H9 (cell line): ENCODE results near the gene ASB18. TPM values are rescaled to one million over a fixed set of nuclear protein-coding genes. Genes with fewer than 3 reads are reported as not detected.

ENCODE experiments used
- DNase-seq: peaks from one replicate; pipeline ENCODE4 v3.0.0-alpha.2; 2017
- H2AFZ ChIP-seq: one replicate; pipeline ENCODE4 v1.6.1; 2013; ENCODE audit warnings: mild to moderate bottlenecking, low read length, control low read depth, moderate library complexity
- H2AK5ac ChIP-seq: 2 replicates; pipeline ENCODE4 v1.6.1; 2013; ENCODE audit warnings: low read length, control low read depth, mixed read lengths; ENCODE audit not compliant: insufficient read length
- H2BK120ac ChIP-seq: one replicate; pipeline ENCODE4 v1.6.1; 2013; ENCODE audit warnings: low read depth, mild to moderate bottlenecking, low read length, control low read depth, inconsistent platforms; ENCODE audit not compliant: poor library complexity, severe bottlenecking
- H2BK12ac ChIP-seq: 2 replicates; pipeline ENCODE4 v1.6.1; 2013; ENCODE audit warnings: low read length, control low read depth, mixed read lengths, low read depth; ENCODE audit not compliant: insufficient read length
- H2BK15ac ChIP-seq: 2 replicates; pipeline ENCODE4 v1.6.1; 2013; ENCODE audit warnings: low read depth, low read length, control low read depth
- H2BK20ac ChIP-seq: one replicate; pipeline ENCODE4 v1.6.1; 2013; ENCODE audit warnings: low read depth, mild to moderate bottlenecking, low read length, control low read depth, inconsistent platforms; ENCODE audit not compliant: poor library complexity, severe bottlenecking
- H2BK5ac ChIP-seq: 2 replicates; pipeline ENCODE4 v1.6.1; 2013; ENCODE audit warnings: low read length, control low read depth, mixed read lengths; ENCODE audit not compliant: insufficient read length
- H3K14ac ChIP-seq: 2 replicates; pipeline ENCODE4 v1.6.1; 2013; ENCODE audit warnings: low read length, control low read depth; ENCODE audit not compliant: insufficient read depth
- H3K18ac ChIP-seq: 2 replicates; pipeline ENCODE4 v1.6.1; 2013; ENCODE audit warnings: low read depth, mild to moderate bottlenecking, mixed read lengths, low read length, control low read depth; ENCODE audit not compliant: insufficient read length
- H3K23ac ChIP-seq: 2 replicates; pipeline ENCODE4 v1.6.1; 2013; ENCODE audit warnings: low read length, control low read depth, mixed read lengths, low read depth; ENCODE audit not compliant: insufficient read length
- H3K23me2 ChIP-seq: 2 replicates; pipeline ENCODE4 v1.6.1; 2013; ENCODE audit warnings: low read depth, mild to moderate bottlenecking, mixed read lengths, low read length, control low read depth; ENCODE audit not compliant: insufficient read length, poor library complexity, severe bottlenecking
- H3K27ac ChIP-seq: 2 replicates; pipeline ENCODE4 v1.5.1; 2013; ENCODE audit warnings: low read length, control low read depth, mixed read lengths, low read depth; ENCODE audit not compliant: insufficient read length
- H3K27me3 ChIP-seq: 2 replicates; pipeline ENCODE4 v1.6.1; 2013; ENCODE audit warnings: low read length, control low read depth, inconsistent platforms; ENCODE audit not compliant: insufficient read depth
- H3K4ac ChIP-seq: 2 replicates; pipeline ENCODE4 v1.6.1; 2013; ENCODE audit warnings: low read depth, mild to moderate bottlenecking, control low read depth, inconsistent platforms, low read length, moderate library complexity
- H3K4me1 ChIP-seq: 2 replicates; pipeline ENCODE4 v1.6.1; 2013; ENCODE audit warnings: low read length, control low read depth, inconsistent platforms; ENCODE audit not compliant: insufficient read depth
- H3K4me2 ChIP-seq: 2 replicates; pipeline ENCODE4 v1.6.1; 2013; ENCODE audit warnings: low read length, control low read depth, mixed read lengths; ENCODE audit not compliant: insufficient read length, insufficient read depth
- H3K56ac ChIP-seq: 2 replicates; pipeline ENCODE4 v1.6.1; 2013; ENCODE audit warnings: low read depth, mild to moderate bottlenecking, mixed read lengths, low read length, control low read depth; ENCODE audit not compliant: insufficient read length
- H3K79me1 ChIP-seq: 2 replicates; pipeline ENCODE4 v1.6.1; 2013; ENCODE audit warnings: low read depth, mild to moderate bottlenecking, moderate library complexity, low read length, control low read depth, inconsistent platforms; ENCODE audit not compliant: insufficient read depth, poor library complexity, severe bottlenecking
- H3K79me2 ChIP-seq: 2 replicates; pipeline ENCODE4 v1.6.1; 2013; ENCODE audit warnings: low read length, control low read depth, inconsistent platforms; ENCODE audit not compliant: insufficient read depth
- H3K9ac ChIP-seq: 2 replicates; pipeline ENCODE4 v1.6.1; 2013; ENCODE audit warnings: low read length, control low read depth, mixed read lengths; ENCODE audit not compliant: insufficient read length; ENCODE audit errors: extremely low read depth
- H3K9me3 ChIP-seq: one replicate; pipeline ENCODE4 v1.6.1; 2013; ENCODE audit warnings: low read depth, low read length, inconsistent platforms; ENCODE audit not compliant: control insufficient read depth
- H3T11ph ChIP-seq: one replicate; pipeline ENCODE4 v1.6.1; 2013; ENCODE audit warnings: mild to moderate bottlenecking, low read length, control low read depth, inconsistent platforms
- H4K20me1 ChIP-seq: one replicate; pipeline ENCODE4 v1.6.1; 2013; ENCODE audit not compliant: control insufficient read depth, insufficient read length, insufficient read depth
- H4K5ac ChIP-seq: 2 replicates; pipeline ENCODE4 v1.6.1; 2013; ENCODE audit warnings: low read depth, mild to moderate bottlenecking, mixed read lengths, low read length, control low read depth; ENCODE audit not compliant: insufficient read length
- H4K8ac ChIP-seq: replicated peaks from 2 replicates; pipeline ENCODE4 v1.6.1; 2013; ENCODE audit warnings: low read length, control low read depth, mixed read lengths, low read depth; ENCODE audit not compliant: insufficient read length
- H4K91ac ChIP-seq: 2 replicates; pipeline ENCODE4 v1.6.1; 2013; ENCODE audit warnings: low read depth, mild to moderate bottlenecking, moderate library complexity, mixed read lengths, low read length, control low read depth; ENCODE audit not compliant: insufficient read length
- H3K27ac Mint-ChIP-seq, 3 experiments: 2 replicates in 2 of 3; 3 replicates in 1 of 3; pipeline ENCODE4 v1.8.0; 2020 to 2021; ENCODE audit warnings: mixed read lengths in 3 of 3, mild to moderate bottlenecking in 1 of 3, moderate library complexity in 1 of 3
- H3K27me3 Mint-ChIP-seq: 2 replicates; pipeline ENCODE4 v1.8.0; 2021; ENCODE audit warnings: low read depth, mild to moderate bottlenecking, moderate library complexity, mixed read lengths
- H3K36me3 Mint-ChIP-seq, 3 experiments: 2 replicates in 2 of 3; 3 replicates in 1 of 3; pipeline ENCODE4 v1.8.0; 2020 to 2021; ENCODE audit warnings: low read depth in 3 of 3, mixed read lengths in 3 of 3; ENCODE audit not compliant: insufficient read depth in 1 of 3
- H3K4me1 Mint-ChIP-seq, 2 experiments: 2 replicates each; pipeline ENCODE4 v1.8.0; 2020; ENCODE audit warnings: mixed read lengths in 2 of 2
- H3K4me3 Mint-ChIP-seq, 2 experiments: 2 replicates in 1 of 2; 3 replicates in 1 of 2; pipeline ENCODE4 v1.8.0; 2020 to 2021; ENCODE audit warnings: mild to moderate bottlenecking in 2 of 2, mixed read lengths in 2 of 2, moderate library complexity in 1 of 2
- H3K9me3 Mint-ChIP-seq, 2 experiments: 2 replicates in 1 of 2; 3 replicates in 1 of 2; pipeline ENCODE4 v1.8.0; 2020; ENCODE audit warnings: mild to moderate bottlenecking in 2 of 2, mixed read lengths in 2 of 2, moderate library complexity in 1 of 2
- CTCF ChIP-seq: fragments of 200-600 bp; sonication (generic); conservative IDR thresholded peaks from 3 replicates; pipeline ENCODE4 v1.8.0; 2021; ENCODE audit warnings: antibody characterized with exemption, mild to moderate bottlenecking
- WGBS: extraction: QIAGEN DNeasy Blood & Tissue Kit; methylation state at CpG from one replicate; pipeline ENCODE4 v1.1.7; 2013; ENCODE audit warnings: missing lambda C conversion rate, low lambda C conversion rate, mixed read lengths; ENCODE audit not compliant: insufficient read length; ENCODE audit errors: extremely low coverage; 5-methylcytosine and 5-hydroxymethylcytosine counted together
- total RNA-seq: library from RNA; stranded (reverse); gene quantifications from 2 replicates; pipeline ENCODE4 v1.2.1, GENCODE V29; 2021

Gene ASB18
- total RNA-seq, 1 experiment from 2014 or later: not detected

DNA sequence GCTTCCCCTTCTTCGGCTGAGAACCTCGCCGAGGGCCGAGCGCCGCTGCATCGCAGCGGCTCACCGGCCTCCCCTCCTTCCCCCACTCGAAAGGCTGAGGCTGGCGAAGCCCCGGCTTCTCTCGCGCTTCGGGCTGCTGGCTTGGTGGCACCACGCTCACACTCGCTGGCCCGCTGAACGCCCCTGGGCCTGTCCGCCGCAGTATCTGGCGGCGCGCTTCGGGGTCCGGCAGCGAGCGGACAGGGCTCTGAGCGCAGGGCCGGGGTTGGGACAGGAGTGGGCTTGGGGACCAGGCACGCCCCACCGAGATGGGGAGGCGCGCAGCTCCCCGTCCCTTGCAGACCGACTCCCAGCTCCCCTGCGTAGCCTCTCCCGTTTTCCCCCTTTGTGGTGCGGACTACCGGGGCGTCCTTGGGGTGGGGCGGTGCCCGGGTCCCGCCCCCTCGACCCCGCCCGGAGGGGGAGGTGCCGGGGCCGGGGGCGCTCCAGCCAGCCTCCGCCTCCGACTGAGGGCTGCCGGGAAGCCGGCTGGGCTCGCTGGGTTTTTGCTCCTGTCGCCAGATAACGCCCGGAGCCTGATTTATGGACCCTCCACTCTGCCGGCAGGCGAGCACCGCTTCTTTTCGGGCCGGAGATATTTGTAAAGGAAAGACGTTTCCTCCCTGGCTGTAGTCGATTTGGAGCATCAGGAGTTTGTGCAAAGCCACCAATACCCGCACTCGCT, 99.8 kb downstream of the ASB18 start:
- Histone ChIP-seq H4K8ac (no peak overlapping the region), H3K79me1 (no peaks in the 10 kb centered on the region), H3K23me2 (peaks cover 15% of the 10 kb centered on the region), H2BK20ac (no peak overlapping the region), H3K27ac (no peak overlapping the region), H2BK120ac (no peak overlapping the region), H3T11ph (no peak overlapping the region), H4K5ac (no peak overlapping the region), H3K9ac (no peak overlapping the region), H3K79me2 (no peaks in the 10 kb centered on the region), H3K23ac (no peak overlapping the region), H3K14ac (no peak overlapping the region), H2AFZ (no peak overlapping the region), H3K4me1 (peaks cover 4% of the 10 kb centered on the region; the same call in 1 of the 2 replicates), H3K56ac (no peak overlapping the region), H3K4me2 (peak overlapping the region; percentile 56), H2BK15ac (no peak overlapping the region), H3K9me3 (no peaks in the 10 kb centered on the region), H3K4ac (no peak overlapping the region), H2BK12ac (no peak overlapping the region), H2AK5ac (no peak overlapping the region), H3K18ac (no peak overlapping the region), H3K27me3 (peaks cover 74% of the 10 kb centered on the region), H4K20me1 (no peaks in the 10 kb centered on the region), H2BK5ac (no peak overlapping the region), H4K91ac (no peak overlapping the region)
- Mint-ChIP-seq H3K4me3 (peak overlapping the region; percentile 51 to 81), H3K36me3 (peaks cover 0 to 2% (median 0%) of the 10 kb centered on the region in 3 experiments; a peak in 2 of 7 replicates), H3K4me1 (peaks cover 36 to 47% of the 10 kb centered on the region in 2 experiments), H3K9me3 (peaks cover 0 to 3% of the 10 kb centered on the region in 2 experiments; a peak in 2 of 5 replicates), H3K27ac (no peak overlapping the region), H3K27me3 (peaks cover 92% of the 10 kb centered on the region)
- peak; percentile 73 for DNase-seq
- no CpG with 5 or more reads among the region's 67 CpGs for WGBS
- TF ChIP-seq CTCF: no peak
